HG03095 (cell line): ENCODE results near the gene GIGYF1.

Experiments
- ATAC-seq: cut with Tn5 transposase; IDR thresholded peaks from one replicate; pipeline ENCODE4 v1.9.1; 2021; ENCODE audit warnings: moderate library complexity; ENCODE audit not compliant: unreplicated experiment

GIGYF1 gene

GRCh38 chr7:100632951-100633717, 60.9 kb downstream of the GIGYF1 start:
- ATAC-seq, result no peak

GRCh38 chr7:100630066-100630465, 64.0 kb downstream of the GIGYF1 start:
- ATAC-seq, result no peak
